NOMO-1 treated with dmso at 0.1 percent for 144 hours (cell line): ENCODE results near the gene PRPS1.
A peak's percentile ranks its signal among the peaks of the same experiment; 100 is the strongest.
"Not testable (repeated sequence)": the region's sequence is repeated elsewhere in the genome, so short reads cannot be mapped to it uniquely, and the experiment has no call there.

Experiments used
- DNase-seq: peaks from one replicate; lab custom pipeline; 2025; ENCODE audit not compliant: unreplicated experiment; lab: John Stamatoyannopoulos, UW

Gene PRPS1

GRCh38 chrX:107629540-107629909, 1.2 kb downstream of the PRPS1 start:
- DNase-seq = no peak

- no peak for DNase-seq
These were observed 1.9 kb downstream of the PRPS1 start for GRCh38 chrX:107630031-107630689.

- DNase-seq = no peak
These were observed 4.0 kb downstream of the PRPS1 start for GRCh38 chrX:107632346-107632745.

GRCh38 chrX:107646735-107647134, 18.4 kb downstream of the PRPS1 start:
- no peak for DNase-seq

- no peak for DNase-seq
These were observed 20.0 kb downstream of the PRPS1 start for GRCh38 chrX:107648332-107648731.

- no peak for DNase-seq
These were observed 26.2 kb downstream of the PRPS1 start for GRCh38 chrX:107654566-107654871.

- DNase-seq = no peak
These were observed 26.8 kb downstream of the PRPS1 start for GRCh38 chrX:107654872-107655761.

GRCh38 chrX:107656978-107657377, 28.7 kb downstream of the PRPS1 start:
- DNase-seq = no peak

- DNase-seq = no peak
These were observed 30.4 kb downstream of the PRPS1 start for GRCh38 chrX:107658660-107659059.

- DNase-seq = no peak
These were observed 31.0 kb downstream of the PRPS1 start for GRCh38 chrX:107659286-107659685.

GRCh38 chrX:107659768-107660167, 31.5 kb downstream of the PRPS1 start:
- peak; percentile 46 for DNase-seq

GRCh38 chrX:107662145-107662544, 33.8 kb downstream of the PRPS1 start:
- no peak for DNase-seq

GRCh38 chrX:107662824-107663223, 34.5 kb downstream of the PRPS1 start:
- no peak for DNase-seq

- no peak for DNase-seq
These were observed 38.6 kb downstream of the PRPS1 start for GRCh38 chrX:107666931-107667330.

- no peak for DNase-seq
These were observed 39.1 kb downstream of the PRPS1 start for GRCh38 chrX:107667426-107667825.

GRCh38 chrX:107668710-107669109, 40.4 kb downstream of the PRPS1 start:
- DNase-seq = not testable (repeated sequence)

GRCh38 chrX:107669261-107669660, 41.0 kb downstream of the PRPS1 start:
- no peak for DNase-seq

GRCh38 chrX:107669885-107670628, 41.7 kb downstream of the PRPS1 start:
- no peak for DNase-seq

GRCh38 chrX:107671256-107671655, 42.9 kb downstream of the PRPS1 start:
- not testable (repeated sequence) for DNase-seq

GRCh38 chrX:107672955-107673378, 44.7 kb downstream of the PRPS1 start:
- DNase-seq = peak; percentile 30

- DNase-seq = no peak
These were observed 45.1 kb downstream of the PRPS1 start for GRCh38 chrX:107673431-107673830.
